HG02623 (cell line): ENCODE data around the gene CD96.

Experiments
- ATAC-seq: cut with Tn5 transposase; IDR thresholded peaks from one replicate; pipeline ENCODE4 v1.9.1; 2021; ENCODE audit warnings: moderate library complexity; ENCODE audit not compliant: unreplicated experiment

Gene CD96

GRCh38 chr3:111592936-111593335 is 50.9 kb downstream of the CD96 start:
- ATAC-seq = no peak

- ATAC-seq = no peak
Measured at GRCh38 chr3:111593666-111594065, 51.7 kb downstream of the CD96 start.

- ATAC-seq = peak; percentile 68
Measured at GRCh38 chr3:111594205-111594604, 52.2 kb downstream of the CD96 start.

GRCh38 chr3:111594781-111595180 is 52.8 kb downstream of the CD96 start:
- no peak for ATAC-seq

GRCh38 chr3:111595232-111595631 is 53.2 kb downstream of the CD96 start, which contains the start of gene ZBED2:
ZBED2 (minus strand) TSS chr3:111595346; CDS start chr3:111594201, 1,145 bp downstream.
- ATAC-seq = peak; percentile 42

- ATAC-seq = no peak
Measured at GRCh38 chr3:111596328-111596727, 54.3 kb downstream of the CD96 start.

- no peak for ATAC-seq
Measured at GRCh38 chr3:111598139-111598538, 56.1 kb downstream of the CD96 start.

- no peak for ATAC-seq
Measured at GRCh38 chr3:111598552-111598951, 56.6 kb downstream of the CD96 start.

GRCh38 chr3:111601810-111602209 is 59.8 kb downstream of the CD96 start:
- ATAC-seq = no peak

GRCh38 chr3:111603679-111604078 is 61.7 kb downstream of the CD96 start:
- ATAC-seq = peak; percentile 46

GRCh38 chr3:111604119-111604518 is 62.1 kb downstream of the CD96 start:
- ATAC-seq = no peak

- no peak for ATAC-seq
Measured at GRCh38 chr3:111605018-111605417, 63.0 kb downstream of the CD96 start.

GRCh38 chr3:111605493-111605892 is 63.5 kb downstream of the CD96 start:
- no peak for ATAC-seq

GRCh38 chr3:111607240-111607920 is 65.4 kb downstream of the CD96 start:
- ATAC-seq = no peak

GRCh38 chr3:111608383-111608782 is 66.4 kb downstream of the CD96 start:
- ATAC-seq = no peak

GRCh38 chr3:111609700-111610099 is 67.7 kb downstream of the CD96 start:
- no peak for ATAC-seq

GRCh38 chr3:111610189-111610588 is 68.2 kb downstream of the CD96 start:
- peak; percentile 89 for ATAC-seq

- peak; percentile 2 for ATAC-seq
Measured at GRCh38 chr3:111610612-111611054, 68.6 kb downstream of the CD96 start.

- no peak for ATAC-seq
Measured at GRCh38 chr3:111613294-111613693, 71.3 kb downstream of the CD96 start.

GRCh38 chr3:111615880-111616279 is 73.9 kb downstream of the CD96 start:
- no peak for ATAC-seq

- ATAC-seq = peak; percentile 89
Measured at GRCh38 chr3:111616417-111617105, 74.6 kb downstream of the CD96 start.

GRCh38 chr3:111617406-111617805 is 75.4 kb downstream of the CD96 start:
- ATAC-seq = no peak
